ENCODE data around the gene MOB2.

The MOB2 gene

GRCh38 chr11:1499899-1500298, 13.3 kb upstream of the MOB2 start (continued):
- no peak for TF ChIP-seq POU6F1 (CRISPR knock-in tag; IDR thresholded peaks at IDR 0.05; ENCODE audit: borderline replicate concordance, low read depth)
- no peak for TF ChIP-seq ZC3H10 (CRISPR knock-in tag; IDR thresholded peaks at IDR 0.05)
- TF ChIP-seq GLIS3 (CRISPR knock-in tag; IDR thresholded peaks at IDR 0.05), result no peak
- no peak for TF ChIP-seq CREB5 (CRISPR knock-in tag; IDR thresholded peaks at IDR 0.05; ENCODE audit: low read depth)
- TF ChIP-seq ZNF70 (CRISPR knock-in tag; IDR thresholded peaks at IDR 0.05), result no peak
- TF ChIP-seq RARB (CRISPR knock-in tag; IDR thresholded peaks at IDR 0.05), result no peak
- TF ChIP-seq PPARA (CRISPR knock-in tag; IDR thresholded peaks at IDR 0.05; ENCODE audit: borderline replicate concordance), result no peak

GRCh38 chr11:1499261-1499890, 12.8 kb upstream of the MOB2 start:
- ATAC-seq, result no peak
- no peak for TF ChIP-seq CREB5 (CRISPR knock-in tag; IDR thresholded peaks at IDR 0.05; ENCODE audit: low read depth)

GRCh38 chr11:1498262-1498661, 11.7 kb upstream of the MOB2 start:
- TF ChIP-seq ZNF565 (CRISPR knock-in tag; conservative IDR thresholded peaks at IDR 0.05; ENCODE audit: low read depth) (no peak), ZFP3 (CRISPR knock-in tag; IDR thresholded peaks at IDR 0.05) (no peak), TSHZ2 (CRISPR knock-in tag; IDR thresholded peaks at IDR 0.05) (no peak), PATZ1 (CRISPR knock-in tag; IDR thresholded peaks at IDR 0.05; ENCODE audit: borderline replicate concordance) (no peak), CREB5 (CRISPR knock-in tag; IDR thresholded peaks at IDR 0.05; ENCODE audit: low read depth) (no peak), SNAI2 (CRISPR knock-in tag; IDR thresholded peaks at IDR 0.05) (no peak), TCF4 (CRISPR knock-in tag; IDR thresholded peaks at IDR 0.05; ENCODE audit: borderline replicate concordance) (no peak), ISL1 (CRISPR knock-in tag; IDR thresholded peaks at IDR 0.05) (no peak), ZNF70 (CRISPR knock-in tag; IDR thresholded peaks at IDR 0.05) (no peak), RARB (CRISPR knock-in tag; IDR thresholded peaks at IDR 0.05) (no peak)
- ATAC-seq, result no peak

GRCh38 chr11:1497600-1497999, 11.0 kb upstream of the MOB2 start:
- no peak for ATAC-seq
- no peak for TF ChIP-seq ZFP3 (CRISPR knock-in tag; IDR thresholded peaks at IDR 0.05)
- TF ChIP-seq PATZ1 (CRISPR knock-in tag; IDR thresholded peaks at IDR 0.05; ENCODE audit: borderline replicate concordance), result no peak
- TF ChIP-seq BACH2 (CRISPR knock-in tag; IDR thresholded peaks at IDR 0.05; ENCODE audit: borderline replicate concordance), result no peak
- TF ChIP-seq ARNTL (CRISPR knock-in tag; IDR thresholded peaks at IDR 0.05; ENCODE audit: borderline replicate concordance, low read depth), result no peak
- TF ChIP-seq OSR1 (CRISPR knock-in tag; IDR thresholded peaks at IDR 0.05), result no peak
- no peak for TF ChIP-seq GLIS3 (CRISPR knock-in tag; IDR thresholded peaks at IDR 0.05)
- no peak for TF ChIP-seq POU6F1 (CRISPR knock-in tag; IDR thresholded peaks at IDR 0.05; ENCODE audit: borderline replicate concordance, low read depth)
- TF ChIP-seq CSRNP3 (CRISPR knock-in tag; IDR thresholded peaks at IDR 0.05), result no peak
- no peak for TF ChIP-seq ZNF8 (CRISPR knock-in tag; IDR thresholded peaks at IDR 0.05)
